ENCODE results near the gene ZNF552.
"Not testable (repeated sequence)": the region's sequence is repeated elsewhere in the genome, so short reads cannot be mapped to it uniquely, and the experiment has no call there.

DNA sequence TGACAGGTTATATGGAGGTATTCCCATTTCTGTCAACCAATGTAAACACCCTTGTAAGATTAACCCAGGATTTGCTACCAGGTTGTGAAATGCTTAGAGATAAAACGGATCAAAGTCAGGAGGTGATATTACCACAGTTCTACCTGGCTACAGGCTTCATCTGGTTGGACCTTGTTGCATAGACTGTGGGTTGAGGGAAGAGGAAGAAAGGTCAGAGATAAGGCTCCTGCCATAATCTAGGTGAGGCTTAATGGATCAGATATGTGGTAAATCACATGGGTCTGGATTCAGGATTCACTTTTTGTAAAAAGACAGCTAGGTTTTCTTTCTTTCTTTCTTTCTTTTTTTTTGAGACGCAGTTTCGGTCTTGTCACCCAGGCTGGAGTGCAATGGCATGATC is 6.8 kb upstream of the ZNF552 start:
- not testable (repeated sequence) for TF ChIP-seq SUZ12 (IDR thresholded peaks at IDR 0.05; ENCODE audit: extremely low read depth, insufficient read depth, insufficient read length); ZNF274 (IDR thresholded peaks at IDR 0.05; ENCODE audit: low read depth, low read length); YY1 (IDR thresholded peaks at IDR 0.05; ENCODE audit: insufficient read depth, insufficient read length)

Measured in NT2/D1 (cell line).